Endothelial cell of umbilical vein (primary cell): Measurements from ENCODE around the gene MYL11. TPM values are rescaled to one million over a fixed set of nuclear protein-coding genes. Genes with fewer than 3 reads are reported as not detected.

Experiments
- BruUV-seq: library from RNA; stranded (reverse); fragments of 400-500 nt; replicated peaks from 2 replicates; lab custom pipeline; 2021; lab: Mats Ljungman, UMichigan
- CTCF ChIA-PET: fragments of 300-600, 350-600 bp; sonication (Branson Sonifier 250); formaldehyde crosslinking; loops from one replicate; lab custom pipeline; 2021; ENCODE audit warnings: antibody characterized with exemption, inconsistent platforms; lab: Charles Lee
- POLR2A ChIA-PET: fragments of 300-600, 350-600 bp; sonication (Branson Sonifier 250); formaldehyde crosslinking; loops from one replicate; lab custom pipeline; 2021; ENCODE audit warnings: antibody characterized with exemption, inconsistent platforms; lab: Charles Lee
- DNase-seq: peaks from one replicate; pipeline ENCODE4 v3.0.0-alpha.2; 2011; ENCODE audit warnings: low read depth, low spot score
- FAIRE-seq: peaks from 2 replicates; lab custom pipeline; 2011; peaks lifted over from hg19 to GRCh38; lab: Jason Lieb, UNC
- H2AFZ ChIP-seq: 2 replicates; pipeline ENCODE4 v1.6.0; 2012; ENCODE audit warnings: low read depth, low read length, control low read depth, inconsistent platforms
- H3K27ac ChIP-seq: 2 replicates; pipeline ENCODE4 v1.5.1; 2011; ENCODE audit warnings: low read depth, mild to moderate bottlenecking, control low read depth, low read length, moderate library complexity; ENCODE audit not compliant: insufficient read depth
- H3K27me3 ChIP-seq, 2 experiments: 2 replicates each; pipeline versions ENCODE4 v1.6.0 to v1.6.1; 2011; ENCODE audit warnings: low read length in 2 of 2, mixed read lengths in 1 of 2; ENCODE audit not compliant: control insufficient read depth in 2 of 2, insufficient read depth in 2 of 2
- H3K36me3 ChIP-seq, 2 experiments: 2 replicates in 1 of 2; 3 replicates in 1 of 2; pipeline ENCODE4 v1.5.1; 2011; ENCODE audit warnings: low read length in 2 of 2, mild to moderate bottlenecking in 1 of 2, moderate library complexity in 1 of 2; ENCODE audit not compliant: control insufficient read depth in 2 of 2, insufficient read depth in 2 of 2; ENCODE audit errors: extremely low read depth in 1 of 2
- H3K4me1 ChIP-seq: 3 replicates; pipeline ENCODE4 v1.5.1; 2011; ENCODE audit warnings: mild to moderate bottlenecking, low read length; ENCODE audit not compliant: control insufficient read depth, insufficient read depth; ENCODE audit errors: extremely low read depth
- H3K4me2 ChIP-seq: 2 replicates; pipeline ENCODE4 v1.6.1; 2011; ENCODE audit warnings: low read length, control low read depth, mixed read lengths; ENCODE audit not compliant: insufficient read depth
- H3K4me3 ChIP-seq, 3 experiments: fragments of 200-600 bp in 1 of 3; sonication (generic), shearing (Covaris generic) in 1 of 3; replicated peaks in 1 of 3; 2 replicates each; pipeline ENCODE4 v1.5.1; 2011 to 2016; ENCODE audit warnings: control low read depth in 3 of 3, low read length in 3 of 3, mild to moderate bottlenecking in 2 of 3, inconsistent platforms in 1 of 3, low read depth in 1 of 3, moderate library complexity in 1 of 3; ENCODE audit not compliant: insufficient read depth in 1 of 3
- H3K79me2 ChIP-seq: 2 replicates; pipeline ENCODE4 v1.6.0; 2012; ENCODE audit warnings: low read length, inconsistent platforms; ENCODE audit not compliant: control insufficient read depth, insufficient read depth
- H3K9ac ChIP-seq: replicated peaks from 2 replicates; pipeline ENCODE3; 2011; ENCODE audit warnings: low read length, control low read depth; ENCODE audit not compliant: insufficient read depth; ENCODE audit errors: extremely low read depth
- H3K9me1 ChIP-seq: replicated peaks from 3 replicates; pipeline ENCODE4 v1.6.0; 2011; ENCODE audit warnings: mild to moderate bottlenecking, low read length; ENCODE audit not compliant: control insufficient read depth, insufficient read depth; ENCODE audit errors: extremely low read depth
- H3K9me3 ChIP-seq: replicated peaks from 2 replicates; pipeline ENCODE4 v1.5.1; 2012; ENCODE audit warnings: low read length, inconsistent platforms; ENCODE audit not compliant: control insufficient read depth, insufficient read depth
- H4K20me1 ChIP-seq: replicated peaks from 2 replicates; pipeline ENCODE3; 2011; ENCODE audit warnings: mild to moderate bottlenecking, low read length; ENCODE audit not compliant: control insufficient read depth, insufficient read depth; ENCODE audit errors: extremely low read depth
- EZH2 ChIP-seq: IDR thresholded peaks from 2 replicates; pipeline ENCODE4 v1.6.1; 2012; ENCODE audit warnings: borderline replicate concordance, low read depth, mild to moderate bottlenecking, moderate library complexity, low read length, inconsistent platforms; ENCODE audit not compliant: severe bottlenecking
- FOS ChIP-seq: IDR thresholded peaks from 2 replicates; pipeline ENCODE4 v1.6.1; 2011; ENCODE audit warnings: mild to moderate bottlenecking, low read length, moderate library complexity, borderline replicate concordance; ENCODE audit not compliant: insufficient read depth
- GATA2 ChIP-seq: IDR thresholded peaks from 2 replicates; pipeline ENCODE4 v1.7.0; 2011; ENCODE audit warnings: low read depth, mild to moderate bottlenecking, moderate library complexity, mixed read lengths, low read length; ENCODE audit not compliant: insufficient read length, insufficient read depth
- JUN ChIP-seq: IDR thresholded peaks from 2 replicates; pipeline ENCODE4 v1.6.1; 2011; ENCODE audit warnings: borderline replicate concordance, low read depth; ENCODE audit not compliant: insufficient read length, insufficient read depth
- MYC ChIP-seq: IDR thresholded peaks from one replicate; pipeline ENCODE4 v1.6.1; 2011; ENCODE audit warnings: mild to moderate bottlenecking, low read depth, low read length
- POLR2A ChIP-seq: IDR thresholded peaks from 2 replicates; pipeline ENCODE4 v1.6.1; 2012; ENCODE audit warnings: low read depth, mild to moderate bottlenecking, control low read depth, low read length
- POLR2AphosphoS5 ChIP-seq: IDR thresholded peaks from 2 replicates; pipeline ENCODE4 v1.6.1; 2012; ENCODE audit warnings: low read depth, mild to moderate bottlenecking, control low read depth, low read length, moderate library complexity; ENCODE audit not compliant: insufficient read depth
- dilution Hi-C: fragments of 300-500 bp; cut with MboI; formaldehyde crosslinking; loops from one replicate; pipeline ENCODE4 v1.15.0; 2019; ENCODE audit warnings: low sequenced_read_pairs; ENCODE audit not compliant: extremely low pct_ligation_motif_present
- intact Hi-C: fragments of 100-400 bp; cut with micrococcal nuclease; formaldehyde crosslinking; loops from one replicate; pipeline ENCODE4 v1.10.0; 2022
- polyA plus RNA-seq, 4 experiments: library from polyadenylated mRNA; depleted of rRNA in 3 of 4; stranded (reverse) in 3 of 4; unstranded in 1 of 4; fragments of >200 nt; gene quantifications; 2 replicates each; pipeline versions ENCODE4 v1.2.1 to v1.2.3, GENCODE V29; 2011 to 2012; ENCODE audit warnings: missing spikeins in 1 of 4
- total RNA-seq: library from RNA; stranded (reverse); gene quantifications from 2 replicates; pipeline ENCODE4 v1.2.3, GENCODE V29; 2021
- TF ChIP-seq, protein P1 (sequence below), 2 donors: IDR thresholded peaks; 1 replicate in 1 of 2; 2 replicates in 1 of 2; pipeline ENCODE4 v1.5.1; 2011; ENCODE audit warnings: low read length in 2 of 2, mild to moderate bottlenecking in 2 of 2, moderate library complexity in 2 of 2, control low read depth in 1 of 2, inconsistent platforms in 1 of 2, low read depth in 1 of 2; ENCODE audit not compliant: insufficient read depth in 1 of 2; ENCODE audit errors: extremely low read depth in 1 of 2
- TF ChIP-seq, protein P2 (sequence below): IDR thresholded peaks from 2 replicates; pipeline ENCODE4 v1.6.1; 2011; ENCODE audit not compliant: insufficient read depth, insufficient read length

The MYL11 gene
- total and polyA plus RNA-seq, 2 donors (not counting 3 experiments of a cell fraction or from before 2014, with no cell fraction given): 1.3 TPM; not detected in 1

DNA sequence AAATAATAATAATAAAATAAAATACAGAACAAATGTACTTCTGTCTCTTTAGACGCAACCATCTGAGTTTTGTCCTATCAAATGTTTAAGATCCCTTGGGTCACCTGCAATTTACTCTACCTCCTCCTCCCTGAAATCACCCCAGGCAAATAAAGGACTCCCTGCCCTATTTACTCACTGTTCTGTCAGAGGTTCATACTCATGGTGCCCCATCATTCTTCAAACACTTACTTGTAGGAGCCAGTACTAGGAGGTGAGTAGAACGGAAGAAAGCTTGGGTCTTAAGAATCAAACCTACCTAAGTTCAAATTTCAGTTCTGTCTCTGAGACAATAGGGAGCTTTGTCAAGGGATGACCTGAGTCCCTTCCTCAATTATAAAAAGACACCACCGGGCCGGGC lies 8.1 kb upstream of the MYL11 start:
- DNase-seq (no peak), FAIRE-seq (no peak)
- Histone ChIP-seq H3K4me3 (no peak overlapping the region), H3K9ac (no peak overlapping the region), H3K27me3 (no peaks in the 10 kb centered on the region), H3K79me2 (peaks cover 72% of the 10 kb centered on the region), H3K4me2 (no peak overlapping the region), H2AFZ (no peak overlapping the region), H4K20me1 (no peaks in the 10 kb centered on the region), H3K4me1 (peaks cover 24% of the 10 kb centered on the region), H3K9me3 (no peaks in the 10 kb centered on the region), H3K36me3 (peaks cover 6 to 10% of the 10 kb centered on the region in 2 experiments), H3K27ac (no peak overlapping the region), H3K9me1 (no peaks in the 10 kb centered on the region)
- dilution Hi-C loops: no loop called here
- no TSS peak for BruUV-seq
- CTCF ChIA-PET: no interaction called here
- POLR2A ChIA-PET: no interaction called here
- intact Hi-C loops: no loop called here
- TF ChIP-seq FOS: no peak
- TF ChIP-seq EZH2: no peak

DNA sequence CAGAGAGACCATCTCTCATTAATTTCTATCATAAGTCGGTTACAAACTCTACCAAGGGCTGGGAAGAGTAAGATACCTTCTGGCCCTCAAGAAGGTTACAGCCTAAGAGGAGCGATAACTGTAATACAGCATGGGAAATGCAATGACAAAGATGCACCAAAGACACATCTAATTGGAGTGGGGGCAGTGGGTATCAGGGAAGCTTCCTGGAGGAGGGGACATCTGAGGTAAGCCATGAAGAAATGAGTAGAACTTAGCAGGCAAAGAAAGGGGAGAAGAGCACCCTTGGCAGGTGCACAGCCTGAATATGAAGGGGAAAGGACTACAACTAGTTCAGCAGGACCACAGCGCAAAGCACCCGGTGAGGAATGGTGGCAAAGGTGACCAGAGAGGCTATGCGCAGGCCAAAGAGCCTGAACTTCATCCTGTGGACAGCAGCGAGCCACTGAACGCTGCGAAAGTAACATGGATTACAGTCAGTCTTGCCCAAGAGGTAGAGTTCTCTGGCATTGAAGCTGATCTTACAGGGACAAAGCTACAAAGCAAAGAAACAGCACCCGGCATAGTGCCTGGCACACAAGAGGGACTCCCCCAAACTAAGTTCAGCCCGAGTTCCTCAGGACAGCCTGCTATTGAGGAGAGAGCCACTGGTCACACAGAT lies 7.1 kb upstream of the MYL11 start:
- Histone ChIP-seq H3K9ac (peak overlapping the region; percentile 53), H2AFZ (no peak overlapping the region), H3K4me3 (peak overlapping the region in 2 of 3 experiments; percentile 49 to 70), H3K36me3 (peaks cover 6 to 10% of the 10 kb centered on the region in 2 experiments), H3K9me1 (no peaks in the 10 kb centered on the region), H3K27me3 (no peaks in the 10 kb centered on the region), H3K4me2 (peak overlapping the region; percentile 88), H3K79me2 (peaks cover 68% of the 10 kb centered on the region), H3K9me3 (no peaks in the 10 kb centered on the region), H4K20me1 (no peaks in the 10 kb centered on the region), H3K4me1 (peaks cover 24% of the 10 kb centered on the region), H3K27ac (no peak overlapping the region)
- intact Hi-C loops: no loop called here
- POLR2A ChIA-PET: no interaction called here
- dilution Hi-C loops: no loop called here
- FAIRE-seq: no peak
- CTCF ChIA-PET: interaction anchor here (3.1 kb wide), 1 partner anchor 42 kb away, joined by 12 read pairs; no protein-coding TSS in a partner anchor
- BruUV-seq: no TSS peak
- no peak for DNase-seq
- TF ChIP-seq EZH2: no peak
- TF ChIP-seq POLR2A: no peak
- TF ChIP-seq, protein P1, sequence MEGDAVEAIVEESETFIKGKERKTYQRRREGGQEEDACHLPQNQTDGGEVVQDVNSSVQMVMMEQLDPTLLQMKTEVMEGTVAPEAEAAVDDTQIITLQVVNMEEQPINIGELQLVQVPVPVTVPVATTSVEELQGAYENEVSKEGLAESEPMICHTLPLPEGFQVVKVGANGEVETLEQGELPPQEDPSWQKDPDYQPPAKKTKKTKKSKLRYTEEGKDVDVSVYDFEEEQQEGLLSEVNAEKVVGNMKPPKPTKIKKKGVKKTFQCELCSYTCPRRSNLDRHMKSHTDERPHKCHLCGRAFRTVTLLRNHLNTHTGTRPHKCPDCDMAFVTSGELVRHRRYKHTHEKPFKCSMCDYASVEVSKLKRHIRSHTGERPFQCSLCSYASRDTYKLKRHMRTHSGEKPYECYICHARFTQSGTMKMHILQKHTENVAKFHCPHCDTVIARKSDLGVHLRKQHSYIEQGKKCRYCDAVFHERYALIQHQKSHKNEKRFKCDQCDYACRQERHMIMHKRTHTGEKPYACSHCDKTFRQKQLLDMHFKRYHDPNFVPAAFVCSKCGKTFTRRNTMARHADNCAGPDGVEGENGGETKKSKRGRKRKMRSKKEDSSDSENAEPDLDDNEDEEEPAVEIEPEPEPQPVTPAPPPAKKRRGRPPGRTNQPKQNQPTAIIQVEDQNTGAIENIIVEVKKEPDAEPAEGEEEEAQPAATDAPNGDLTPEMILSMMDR (IDR thresholded peaks at IDR 0.05; ENCODE audit: extremely low read depth in 1 of 2, insufficient read depth in 1 of 2, low read depth in 1 of 2, low read length in 2 of 2): no peak
- TF ChIP-seq, protein P2, sequence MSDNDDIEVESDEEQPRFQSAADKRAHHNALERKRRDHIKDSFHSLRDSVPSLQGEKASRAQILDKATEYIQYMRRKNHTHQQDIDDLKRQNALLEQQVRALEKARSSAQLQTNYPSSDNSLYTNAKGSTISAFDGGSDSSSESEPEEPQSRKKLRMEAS: no peak
- no peak for TF ChIP-seq JUN
- no peak for TF ChIP-seq FOS
- no peak for TF ChIP-seq MYC
- no peak for TF ChIP-seq GATA2
- TF ChIP-seq POLR2AphosphoS5: no peak
